HG03571 (cell line): ENCODE measurements around the gene LDHAL6B.
"Not testable (repeated sequence)": the region's sequence is repeated elsewhere in the genome, so short reads cannot be mapped to it uniquely, and the experiment has no call there.

Experiments used
- ATAC-seq: cut with Tn5 transposase; IDR thresholded peaks from one replicate; pipeline ENCODE4 v1.9.1; 2021; ENCODE audit not compliant: unreplicated experiment

Gene LDHAL6B

GRCh38 chr15:59206623-59207183, at the start of gene LDHAL6B:
LDHAL6B (plus strand) TSS chr15:59206843; CDS start chr15:59206941, 98 bp downstream.
- no peak for ATAC-seq

GRCh38 chr15:59157396-59157795, 49.2 kb upstream of the LDHAL6B start:
- ATAC-seq: no peak

- ATAC-seq: no peak
Observed at GRCh38 chr15:59157840-59158700, 48.6 kb upstream of the LDHAL6B start.

GRCh38 chr15:59158701-59159034, 48.0 kb upstream of the LDHAL6B start:
- ATAC-seq: no peak

GRCh38 chr15:59159210-59159609, 47.4 kb upstream of the LDHAL6B start:
- no peak for ATAC-seq

GRCh38 chr15:59160880-59161593, 45.6 kb upstream of the LDHAL6B start:
- ATAC-seq: no peak

- ATAC-seq: not testable (repeated sequence)
Observed at GRCh38 chr15:59162080-59162479, 44.6 kb upstream of the LDHAL6B start.

GRCh38 chr15:59165726-59166125, 40.9 kb upstream of the LDHAL6B start:
- no peak for ATAC-seq

GRCh38 chr15:59166166-59166565, 40.5 kb upstream of the LDHAL6B start:
- ATAC-seq: no peak

- ATAC-seq: no peak
Observed at GRCh38 chr15:59166601-59167265, 39.9 kb upstream of the LDHAL6B start.

GRCh38 chr15:59168536-59168935, 38.1 kb upstream of the LDHAL6B start:
- no peak for ATAC-seq

GRCh38 chr15:59169251-59169708, 37.4 kb upstream of the LDHAL6B start:
- no peak for ATAC-seq

GRCh38 chr15:59170295-59171066, 36.2 kb upstream of the LDHAL6B start:
- no peak for ATAC-seq

- ATAC-seq: no peak
Observed at GRCh38 chr15:59171067-59171397, 35.6 kb upstream of the LDHAL6B start.

- ATAC-seq: no peak
Observed at GRCh38 chr15:59172289-59172901, 34.2 kb upstream of the LDHAL6B start.

- no peak for ATAC-seq
Observed at GRCh38 chr15:59173194-59173593, 33.4 kb upstream of the LDHAL6B start.

GRCh38 chr15:59174151-59174834, 32.4 kb upstream of the LDHAL6B start:
- ATAC-seq: no peak

- ATAC-seq: no peak
Observed at GRCh38 chr15:59174835-59175831, 31.5 kb upstream of the LDHAL6B start.
